ENCODE data around the gene ZNF324. TPM values are rescaled to one million over a fixed set of nuclear protein-coding genes. Genes with fewer than 3 reads are reported as not detected.

The ZNF324 gene
- total RNA-seq, 1 donor from 2014 or later, result 12.9 TPM

GRCh38 chr19:58451358-58452101 lies 15.3 kb upstream of the ZNF324 start, which contains the start of gene ZNF324B:
Gene ZNF324B (plus strand): TSS chr19:58451622. CDS start chr19:58453702, 2,080 bp downstream.
- no peaks in the 10 kb centered on the region for H3K9me3 Mint-ChIP-seq (ENCODE audit: unreplicated experiment)
- peaks cover under 1% of the 10 kb centered on the region for H3K36me3 Mint-ChIP-seq (ENCODE audit: unreplicated experiment)
- H3K4me1 Mint-ChIP-seq (ENCODE audit: unreplicated experiment), result peaks cover 19% of the 10 kb centered on the region
- H3K4me3 Mint-ChIP-seq (ENCODE audit: unreplicated experiment), result peak within 1 kb of the TSS; percentile 83
- DNase-seq (ENCODE audit: extremely low spot score, unreplicated experiment), result peak; percentile 97
- TF ChIP-seq CTCF (IDR thresholded peaks at IDR 0.05), result no peak
- H3K27ac Mint-ChIP-seq (ENCODE audit: unreplicated experiment), result peak within 1 kb of the TSS; percentile 73
- peaks cover 6% of the 10 kb centered on the region for H3K27me3 Mint-ChIP-seq (ENCODE audit: unreplicated experiment)

- H3K9me3 Mint-ChIP-seq (ENCODE audit: unreplicated experiment), result no peaks in the 10 kb centered on the region
- H3K36me3 Mint-ChIP-seq (ENCODE audit: unreplicated experiment), result peaks cover 7% of the 10 kb centered on the region
- no peak for DNase-seq (ENCODE audit: extremely low spot score, unreplicated experiment)
- no peak overlapping the region for H3K27ac Mint-ChIP-seq (ENCODE audit: unreplicated experiment)
- H3K4me3 Mint-ChIP-seq (ENCODE audit: unreplicated experiment), result no peak overlapping the region
- peaks cover 2% of the 10 kb centered on the region for H3K27me3 Mint-ChIP-seq (ENCODE audit: unreplicated experiment)
- peaks cover 19% of the 10 kb centered on the region for H3K4me1 Mint-ChIP-seq (ENCODE audit: unreplicated experiment)
- no peak for TF ChIP-seq CTCF (IDR thresholded peaks at IDR 0.05)
Measured at GRCh38 chr19:58453743-58454142, 13.1 kb upstream of the ZNF324 start.

- no peaks in the 10 kb centered on the region for H3K9me3 Mint-ChIP-seq (ENCODE audit: unreplicated experiment)
- peaks cover 2% of the 10 kb centered on the region for H3K27me3 Mint-ChIP-seq (ENCODE audit: unreplicated experiment)
- H3K4me1 Mint-ChIP-seq (ENCODE audit: unreplicated experiment), result peaks cover 19% of the 10 kb centered on the region
- no peak overlapping the region for H3K4me3 Mint-ChIP-seq (ENCODE audit: unreplicated experiment)
- H3K36me3 Mint-ChIP-seq (ENCODE audit: unreplicated experiment), result peaks cover 10% of the 10 kb centered on the region
- no peak for TF ChIP-seq CTCF (IDR thresholded peaks at IDR 0.05)
- DNase-seq (ENCODE audit: extremely low spot score, unreplicated experiment), result no peak
- H3K27ac Mint-ChIP-seq (ENCODE audit: unreplicated experiment), result no peak overlapping the region
Measured at GRCh38 chr19:58455306-58455705, 11.6 kb upstream of the ZNF324 start.

- H3K9me3 Mint-ChIP-seq (ENCODE audit: unreplicated experiment), result no peaks in the 10 kb centered on the region
- DNase-seq (ENCODE audit: extremely low spot score, unreplicated experiment), result no peak
- H3K27me3 Mint-ChIP-seq (ENCODE audit: unreplicated experiment), result peaks cover 1% of the 10 kb centered on the region
- H3K4me1 Mint-ChIP-seq (ENCODE audit: unreplicated experiment), result peaks cover 11% of the 10 kb centered on the region
- no peak overlapping the region for H3K4me3 Mint-ChIP-seq (ENCODE audit: unreplicated experiment)
- peaks cover 10% of the 10 kb centered on the region for H3K36me3 Mint-ChIP-seq (ENCODE audit: unreplicated experiment)
- no peak overlapping the region for H3K27ac Mint-ChIP-seq (ENCODE audit: unreplicated experiment)
- no peak for TF ChIP-seq CTCF (IDR thresholded peaks at IDR 0.05)
Measured at GRCh38 chr19:58456111-58456510, 10.8 kb upstream of the ZNF324 start.

- no peak for TF ChIP-seq CTCF (IDR thresholded peaks at IDR 0.05)
- H3K4me3 Mint-ChIP-seq (ENCODE audit: unreplicated experiment), result no peak overlapping the region
- no peaks in the 10 kb centered on the region for H3K9me3 Mint-ChIP-seq (ENCODE audit: unreplicated experiment)
- DNase-seq (ENCODE audit: extremely low spot score, unreplicated experiment), result no peak
- H3K36me3 Mint-ChIP-seq (ENCODE audit: unreplicated experiment), result peaks cover 10% of the 10 kb centered on the region
- no peak overlapping the region for H3K27ac Mint-ChIP-seq (ENCODE audit: unreplicated experiment)
- H3K4me1 Mint-ChIP-seq (ENCODE audit: unreplicated experiment), result no peaks in the 10 kb centered on the region
- H3K27me3 Mint-ChIP-seq (ENCODE audit: unreplicated experiment), result no peaks in the 10 kb centered on the region
Measured at GRCh38 chr19:58460039-58460438, 6.8 kb upstream of the ZNF324 start.
